NOMO-1 treated with dmso at 0.1 percent for 144 hours (cell line): ENCODE data around the gene NR1D1.

Experiments used
- DNase-seq: peaks from one replicate; lab custom pipeline; 2025; ENCODE audit not compliant: unreplicated experiment; lab: John Stamatoyannopoulos, UW

Gene NR1D1

DNA sequence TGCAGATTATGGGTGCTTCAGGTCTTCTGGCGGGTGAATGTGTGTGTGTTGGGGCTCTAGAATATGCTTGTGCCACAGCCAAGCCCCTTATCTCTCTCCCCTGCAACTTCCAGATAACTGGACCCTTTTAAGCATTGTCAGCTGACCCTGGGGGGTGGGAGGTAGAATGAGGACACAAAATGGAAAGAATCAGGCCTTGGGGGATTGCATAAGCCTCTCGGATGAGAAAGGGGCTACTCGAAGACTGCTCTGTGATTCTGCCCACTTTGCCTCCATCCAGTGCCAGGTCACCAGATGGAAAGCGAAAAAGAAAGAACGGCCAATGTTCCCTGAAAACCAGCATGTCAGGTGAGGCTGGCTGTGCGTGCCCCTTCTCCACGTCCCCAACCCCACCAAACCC is 23.8 kb downstream of the NR1D1 start:
- no peak for DNase-seq

DNA sequence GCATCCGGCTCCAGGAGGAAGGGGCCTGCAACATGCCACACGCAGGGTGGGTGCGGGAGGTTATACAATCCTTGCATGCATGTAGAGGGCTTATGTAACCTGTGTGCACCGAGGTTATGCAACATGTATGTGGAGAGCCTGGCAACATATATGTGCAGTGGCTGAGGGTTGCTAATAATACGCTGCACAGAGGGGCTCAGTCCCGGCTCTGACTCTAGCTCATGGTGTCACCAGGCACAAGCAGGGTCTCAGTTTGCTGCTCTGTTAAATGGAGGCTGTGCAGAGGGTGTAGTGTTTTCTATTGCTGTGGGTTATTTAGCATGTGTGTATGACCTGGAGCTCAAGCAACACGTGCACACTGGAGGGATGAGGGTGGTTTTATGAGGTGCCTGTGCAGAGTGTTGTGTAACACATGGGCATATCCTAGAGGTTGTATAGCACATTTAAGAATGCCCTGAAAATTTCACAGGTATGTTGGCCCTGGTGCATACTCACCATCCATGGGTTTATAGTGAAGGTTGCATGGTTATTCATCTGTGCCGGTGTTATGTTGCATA is 24.4 kb downstream of the NR1D1 start:
- no peak for DNase-seq

DNA sequence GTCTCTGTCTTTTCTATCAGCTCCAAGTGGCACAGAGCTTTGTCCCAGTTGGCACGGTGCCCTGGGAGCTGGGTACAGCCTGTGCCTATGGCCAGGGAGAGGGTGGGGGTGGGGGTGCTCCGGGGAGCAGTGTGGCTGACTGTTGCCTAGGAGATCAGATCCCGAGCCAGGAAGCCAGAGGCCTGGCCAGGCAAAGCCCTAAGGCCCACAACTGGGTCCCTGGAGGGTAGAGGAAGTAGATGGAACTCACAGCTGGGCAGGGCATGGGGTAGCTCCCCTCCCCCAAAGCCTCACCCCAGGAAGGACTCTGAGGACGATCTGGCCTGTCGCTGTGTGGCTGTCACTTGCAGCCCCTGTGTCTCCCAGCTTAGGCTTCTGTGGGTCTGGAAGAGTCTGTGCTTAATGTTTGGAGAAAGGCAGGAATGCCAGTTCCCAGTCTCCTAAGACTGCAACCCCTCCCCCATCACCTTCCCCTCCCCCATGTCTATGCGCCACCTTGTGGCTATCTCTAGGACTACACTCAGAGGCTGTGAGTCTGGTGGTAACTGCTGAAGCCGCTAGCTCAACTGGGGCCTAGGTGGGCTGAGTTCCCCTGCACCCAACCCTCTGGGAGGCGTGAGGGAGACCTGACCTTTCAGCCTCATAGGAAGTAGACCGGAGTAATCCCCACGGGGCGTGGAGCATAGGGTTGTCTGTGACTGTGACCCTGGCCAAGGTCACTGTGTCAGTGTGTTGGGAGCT is 25.0 kb downstream of the NR1D1 start:
- peak; percentile 33 for DNase-seq

DNA sequence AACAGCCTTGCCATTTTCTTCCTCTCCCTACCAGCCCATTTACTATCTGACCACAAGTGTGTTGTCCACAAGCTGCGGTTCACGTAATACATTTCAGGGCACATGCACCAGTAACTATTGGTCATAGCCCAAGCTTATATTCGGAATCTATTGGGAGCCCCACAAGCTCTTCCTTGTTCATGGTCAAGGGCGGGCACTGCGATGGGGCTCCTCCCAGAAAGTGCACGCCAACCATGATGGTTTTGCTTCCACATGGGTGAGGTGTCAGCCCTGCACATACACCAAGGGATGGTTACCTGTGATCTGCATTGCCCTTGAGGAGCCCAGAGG is 25.6 kb downstream of the NR1D1 start:
- no peak for DNase-seq

DNA sequence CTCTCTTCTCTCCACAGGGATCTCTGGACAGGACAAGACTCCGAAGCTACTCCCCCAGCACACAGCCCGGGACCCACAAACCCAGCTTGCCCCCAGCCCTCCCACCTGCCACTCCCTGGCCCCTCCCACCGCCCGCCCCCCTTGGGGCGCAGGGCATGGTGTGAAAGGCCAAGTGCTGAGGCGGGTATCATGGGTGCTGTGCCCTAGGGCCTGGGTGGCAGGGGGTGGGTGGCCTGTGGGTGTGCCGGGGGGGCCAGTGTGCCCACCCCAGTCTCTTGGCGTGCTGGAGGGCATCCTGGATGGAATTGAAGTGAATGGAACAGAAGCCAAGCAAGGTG is 26.2 kb downstream of the NR1D1 start:
- DNase-seq = no peak

DNA sequence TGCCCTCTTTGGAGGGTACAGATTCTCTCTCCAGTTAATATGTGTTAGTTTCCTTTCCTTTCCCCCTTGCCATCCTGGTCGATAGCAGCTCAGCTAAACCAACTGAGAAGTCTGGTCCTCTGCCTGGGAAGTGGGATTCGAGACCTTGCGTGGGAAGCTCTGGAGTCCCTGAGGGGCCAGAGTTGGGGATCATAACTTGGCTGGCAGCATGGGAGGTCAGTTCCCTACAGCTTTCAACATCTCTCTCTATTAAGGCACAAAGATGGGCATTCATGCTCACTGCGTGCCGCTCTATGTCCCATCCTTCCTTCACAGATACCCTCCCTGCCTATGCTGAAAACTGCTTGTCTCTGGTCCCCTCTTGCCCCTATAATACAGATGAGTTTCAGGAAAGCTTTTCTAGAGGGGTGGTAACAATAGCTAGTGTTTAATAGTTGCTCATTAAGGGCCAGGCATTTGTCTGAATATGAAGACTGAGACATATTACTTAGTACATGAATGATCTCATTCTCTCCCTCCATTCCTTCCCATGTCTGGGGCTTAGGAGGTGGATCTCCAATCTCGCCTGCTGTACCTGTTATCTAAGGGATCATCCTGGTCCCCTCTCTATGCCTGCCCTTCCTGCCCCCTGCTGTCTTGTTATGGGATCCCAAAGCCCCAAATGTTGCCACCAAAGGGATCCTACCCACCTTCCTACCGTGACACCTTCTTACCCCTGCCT is 26.8 kb downstream of the NR1D1 start:
- no peak for DNase-seq

DNA sequence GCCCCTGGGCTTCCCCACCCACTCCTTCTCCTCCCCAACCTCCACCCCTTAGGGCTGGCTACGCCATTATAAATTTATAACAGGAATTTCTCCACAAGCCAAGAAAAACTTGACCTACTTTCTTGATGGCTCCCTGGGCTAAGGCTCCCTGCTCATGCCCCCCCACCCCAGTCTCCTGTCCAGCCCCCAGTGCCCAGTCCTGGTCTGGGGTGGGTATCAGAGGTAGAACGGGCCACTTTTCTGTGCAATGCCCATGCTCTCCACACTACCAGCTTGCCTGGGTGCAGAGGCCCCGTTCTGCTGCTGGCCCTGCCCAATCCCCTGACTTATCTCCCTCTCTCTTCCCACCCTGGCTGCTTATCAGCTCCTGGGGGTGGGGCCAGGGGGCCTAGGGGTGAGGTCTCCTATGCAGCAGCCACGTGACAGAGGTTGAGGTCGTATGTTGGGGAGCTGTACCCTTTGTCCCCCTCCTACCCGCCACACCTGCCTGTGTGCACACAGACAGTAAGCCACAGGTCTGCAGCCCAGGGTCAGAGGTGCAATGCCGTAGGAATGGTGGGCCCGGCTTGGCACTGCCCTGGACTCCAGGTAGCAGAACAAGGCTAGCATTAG is 27.5 kb downstream of the NR1D1 start:
- DNase-seq = no peak

DNA sequence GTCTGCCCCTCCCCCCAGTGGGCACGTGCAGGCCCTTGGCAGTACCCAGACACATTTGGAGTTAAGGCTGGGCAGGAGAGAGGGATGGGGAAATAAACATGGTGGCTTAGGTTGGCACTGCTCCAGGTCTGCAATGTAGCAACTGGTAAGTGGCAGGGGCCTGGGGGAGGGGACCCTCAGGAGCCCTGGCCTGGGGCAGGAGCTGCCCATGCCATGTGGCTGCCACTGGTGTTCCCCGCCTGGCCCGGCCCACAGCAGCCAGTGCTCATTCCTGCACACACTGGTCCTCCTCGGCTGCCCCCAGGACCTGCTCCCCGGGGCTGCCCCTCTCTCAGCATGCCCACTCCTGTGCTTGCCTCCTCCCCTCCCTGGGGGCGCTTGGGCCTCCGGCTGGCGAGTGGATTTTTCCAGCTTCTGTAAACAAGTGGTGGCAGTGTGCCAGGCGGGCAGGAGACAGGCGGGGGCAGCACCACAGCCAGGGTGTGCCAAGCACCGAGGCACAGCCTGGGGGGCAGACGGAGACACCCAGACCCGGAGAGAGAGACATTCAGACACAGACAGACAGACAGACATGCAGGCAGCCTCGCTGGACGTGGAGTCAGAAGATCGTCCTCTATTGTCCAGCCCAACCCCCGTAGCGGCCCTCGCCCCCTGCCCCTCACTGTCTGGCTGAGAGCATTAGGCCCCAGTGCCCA is 28.2 kb downstream of the NR1D1 start:
- no peak for DNase-seq

DNA sequence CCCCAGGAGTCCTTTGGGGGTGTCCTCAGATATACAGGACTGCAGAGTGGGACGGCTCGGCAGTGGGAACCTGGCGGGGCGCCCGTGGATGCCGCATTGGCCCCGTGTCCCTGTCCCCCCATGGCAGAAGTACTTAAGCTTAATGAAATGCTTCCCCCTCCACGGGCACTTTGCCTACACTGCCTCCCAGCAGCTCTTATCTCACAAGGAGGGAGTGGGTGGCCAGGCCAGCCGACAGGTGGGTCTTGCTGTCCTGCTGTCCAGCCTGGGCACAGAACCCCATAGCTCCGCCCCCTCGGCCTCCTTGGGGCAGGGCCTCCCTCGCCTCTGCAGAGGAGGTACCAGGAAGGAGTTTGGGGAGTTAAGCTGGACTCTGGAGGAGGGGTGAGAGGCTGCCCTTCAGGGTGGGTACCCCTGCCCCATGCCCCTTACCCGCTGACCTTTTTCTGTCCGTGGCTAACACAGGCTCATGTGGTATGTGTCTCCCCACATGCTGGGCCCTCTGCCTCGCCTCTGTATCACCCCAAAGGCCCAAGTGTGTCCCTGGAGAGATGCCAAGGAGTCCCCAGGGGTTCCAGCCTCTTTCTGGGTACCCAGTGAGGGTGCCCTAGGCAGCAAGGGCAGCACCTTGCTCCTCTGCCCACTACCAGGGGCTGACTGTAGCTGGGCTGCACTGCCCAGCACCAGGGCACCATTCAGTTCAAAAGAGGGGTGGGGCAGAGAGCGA is 28.9 kb downstream of the NR1D1 start:
- no peak for DNase-seq

DNA sequence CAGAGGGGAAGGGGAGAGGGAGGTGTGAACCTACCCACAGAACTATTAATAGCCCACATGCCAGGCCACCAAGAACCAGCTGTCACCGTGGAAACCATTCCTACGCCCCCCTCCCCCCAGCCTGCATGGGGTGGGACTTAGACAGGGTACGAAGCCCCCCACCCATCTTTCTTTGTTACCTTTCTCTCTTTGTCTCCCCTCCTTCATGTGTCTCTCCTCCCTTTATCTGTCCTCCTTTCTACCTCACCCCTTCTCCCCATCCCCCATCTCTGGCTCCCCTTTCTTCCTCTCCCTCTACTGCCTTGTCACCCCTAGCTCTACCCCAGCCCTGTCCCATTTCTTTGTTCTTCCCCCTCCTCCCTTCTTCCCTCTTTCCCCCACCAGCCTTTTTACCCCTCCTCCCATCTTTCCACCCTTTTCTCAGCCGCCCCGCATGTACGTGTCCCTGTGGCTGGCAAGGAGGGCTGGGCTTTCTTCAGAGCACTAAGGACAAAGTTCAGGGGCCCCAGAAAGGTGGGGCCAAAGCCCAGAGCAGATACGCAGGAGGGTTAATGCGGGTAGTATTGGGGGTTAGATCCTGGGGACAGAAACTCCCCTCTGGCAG is 29.6 kb downstream of the NR1D1 start:
- DNase-seq = no peak

DNA sequence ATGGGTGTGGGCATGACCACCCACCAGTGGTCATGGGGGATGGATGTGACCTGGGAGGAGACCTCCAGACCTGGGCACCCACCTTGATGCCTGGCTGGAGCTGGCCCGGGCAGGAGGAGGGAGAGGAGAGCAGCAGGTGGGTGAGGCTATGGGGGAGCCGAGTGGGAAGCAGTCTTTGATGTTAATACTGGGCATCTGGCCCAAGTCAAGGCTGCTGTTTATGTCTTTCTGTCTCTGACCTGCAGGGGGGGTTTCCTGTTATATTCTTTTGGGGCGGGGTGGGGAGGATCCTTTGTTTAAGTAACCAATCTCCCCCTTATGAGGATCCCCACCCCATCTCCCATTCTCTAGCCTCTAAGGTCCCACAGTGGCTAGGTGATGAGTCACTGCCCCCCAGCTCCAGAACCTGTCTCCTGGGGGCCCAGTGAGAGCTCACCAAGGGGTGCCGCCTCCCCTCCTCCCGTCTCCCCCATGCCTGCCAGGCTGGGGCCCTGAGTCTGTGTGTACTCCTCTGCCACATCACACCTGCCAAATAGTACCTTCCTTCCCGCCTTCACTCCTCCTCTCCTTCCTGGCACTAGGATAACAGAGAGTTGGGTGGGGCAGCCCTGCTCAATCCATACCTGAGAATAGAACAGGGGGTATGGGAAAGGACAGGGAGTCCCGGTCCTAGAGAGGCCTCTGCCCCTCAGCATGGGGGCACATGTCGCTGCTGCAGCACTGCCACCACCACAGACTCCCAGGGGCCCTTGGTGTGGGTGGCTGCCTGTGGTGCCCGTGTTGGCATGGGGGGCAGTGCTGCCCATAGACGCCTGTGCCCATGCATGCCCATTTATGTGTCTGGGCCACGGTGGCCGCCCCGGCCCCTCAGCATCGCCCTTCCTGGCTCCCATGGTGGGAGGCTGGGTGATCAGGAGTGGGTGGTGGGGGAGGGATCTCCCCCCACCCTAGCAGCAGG is 30.4 kb downstream of the NR1D1 start:
- no peak for DNase-seq

DNA sequence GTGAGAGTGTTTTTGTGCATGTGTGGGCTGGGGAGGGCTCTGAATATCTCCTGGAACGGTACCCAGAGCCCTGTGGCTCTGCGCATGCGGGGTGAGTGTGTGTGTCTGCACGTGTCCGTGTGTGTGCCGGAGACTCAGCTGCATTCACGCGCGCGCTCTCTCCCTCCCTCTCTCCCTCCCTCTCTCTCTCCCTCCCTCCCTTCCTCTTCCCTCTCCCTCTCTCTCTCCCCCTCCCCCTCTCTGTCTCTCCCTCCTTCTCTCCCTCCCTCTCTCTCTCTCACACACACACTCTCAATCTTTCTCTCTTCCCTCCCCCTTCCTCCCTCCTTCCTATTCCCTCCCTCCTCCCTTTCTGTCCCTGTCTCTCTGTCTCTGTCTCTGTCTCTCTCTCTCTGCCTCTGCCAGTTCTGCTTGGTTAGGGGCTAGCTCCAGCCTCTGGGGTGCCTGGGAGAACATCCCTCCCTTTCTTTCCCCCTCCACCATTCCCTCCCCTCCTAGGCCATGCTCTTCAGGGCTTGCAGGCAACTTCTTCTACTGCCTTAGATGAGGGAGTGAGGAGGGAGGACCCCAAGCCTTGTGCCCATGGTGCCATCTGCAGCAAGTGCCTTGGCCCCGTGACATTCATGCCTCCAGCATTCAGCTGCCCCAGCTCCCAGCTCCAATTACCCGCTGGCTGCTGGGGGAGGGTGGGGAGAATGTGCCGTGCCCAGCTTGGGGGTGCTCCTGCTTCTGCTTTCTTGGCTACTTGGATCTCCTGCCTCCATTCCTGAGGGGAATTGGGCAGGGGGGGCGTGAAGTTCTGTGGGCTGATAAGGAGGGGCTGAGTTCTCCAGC is 31.3 kb downstream of the NR1D1 start:
- DNase-seq = peak; percentile 11

DNA sequence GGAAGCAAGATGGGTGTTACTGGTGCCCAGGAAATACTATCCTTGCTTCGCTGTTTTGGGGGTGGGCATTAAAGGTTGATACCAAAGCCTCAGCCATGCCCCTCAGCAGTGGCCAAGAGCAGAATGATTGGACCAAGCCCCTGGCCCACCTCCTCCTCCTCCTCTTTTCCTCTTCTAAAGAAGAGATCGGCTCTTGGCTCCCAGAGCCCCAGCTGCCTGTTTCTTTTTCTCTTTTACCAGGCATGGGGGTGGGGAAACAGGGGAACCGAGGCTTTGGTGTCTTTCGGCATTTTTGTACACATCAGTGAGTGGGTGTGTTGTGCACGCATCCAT is 31.8 kb downstream of the NR1D1 start:
- no peak for DNase-seq

DNA sequence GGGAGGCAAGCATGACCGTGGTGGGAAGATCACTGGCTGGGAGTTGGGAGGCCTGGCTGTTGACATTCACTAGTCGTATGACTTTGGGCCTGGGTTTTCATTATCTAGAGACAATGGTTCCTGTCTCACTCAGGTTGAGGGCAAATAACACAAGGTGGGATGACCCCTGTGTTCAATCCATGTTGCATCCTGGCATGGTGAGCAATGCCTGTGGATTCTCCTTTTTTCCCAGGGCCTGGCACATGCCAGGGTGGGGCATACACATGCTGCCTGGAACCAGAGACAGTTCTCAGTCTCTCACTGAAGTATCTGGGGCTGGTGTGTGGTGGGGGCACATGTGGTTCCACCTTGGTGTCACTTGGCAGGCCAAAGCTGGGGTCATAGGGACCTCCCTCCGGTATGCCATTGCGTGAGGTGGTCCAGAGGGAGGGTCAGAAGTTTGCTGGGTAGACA is 32.2 kb downstream of the NR1D1 start:
- no peak for DNase-seq

DNA sequence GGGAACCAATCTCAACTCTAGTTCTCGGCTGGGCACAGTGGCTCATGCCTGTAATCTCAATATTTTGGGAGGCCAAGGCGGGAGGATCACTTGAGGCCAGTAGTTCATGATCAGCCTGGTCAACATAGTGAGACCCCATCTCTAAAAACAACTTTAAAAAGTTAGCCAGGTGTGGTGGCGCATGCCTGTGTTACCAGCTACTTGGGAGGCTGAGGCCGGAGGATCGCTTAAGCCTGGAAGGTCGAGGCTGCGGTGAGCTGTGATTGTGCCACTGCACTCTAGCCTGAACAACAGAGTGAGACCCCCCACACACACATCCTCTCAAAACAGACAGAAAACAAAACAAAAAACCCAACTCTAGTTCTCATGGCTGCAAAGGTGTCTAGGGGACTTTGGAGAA is 32.7 kb downstream of the NR1D1 start:
- DNase-seq = no peak

DNA sequence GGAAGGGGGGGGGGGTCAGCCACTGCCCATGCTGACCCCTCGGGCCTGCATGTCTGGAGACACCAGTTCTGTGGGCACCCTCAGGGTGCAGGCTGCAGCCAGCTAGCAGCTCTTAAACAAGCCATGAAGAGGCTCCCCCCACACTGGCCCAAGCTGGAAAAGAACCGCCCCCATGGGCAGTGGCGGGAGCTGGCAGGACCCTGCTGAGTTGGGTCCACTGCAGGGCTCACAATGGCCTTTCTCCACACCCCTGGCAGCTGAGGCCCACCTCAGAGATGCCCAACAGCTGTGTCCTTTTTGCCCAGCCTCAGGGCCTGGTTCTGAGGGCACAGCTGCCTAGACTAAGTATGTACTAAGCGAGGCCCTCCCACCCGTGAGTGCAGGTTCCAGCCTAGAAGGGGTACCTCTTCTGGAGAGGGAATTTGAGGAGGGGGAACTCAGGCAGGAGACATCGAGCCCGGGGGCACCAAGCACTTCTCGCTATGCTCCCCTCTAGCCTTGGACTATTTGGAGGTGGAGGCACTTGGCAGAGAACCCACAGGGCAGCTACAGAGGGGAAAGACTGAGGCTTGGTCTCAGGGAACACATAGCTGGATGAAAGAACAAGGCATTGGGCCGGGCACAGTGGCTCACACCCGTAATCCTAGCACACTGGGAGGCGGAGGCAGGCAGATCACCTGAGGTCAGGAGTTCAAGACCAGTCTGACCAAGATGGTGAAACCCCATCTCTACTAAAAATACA is 34.4 kb downstream of the NR1D1 start:
- DNase-seq = no peak

DNA sequence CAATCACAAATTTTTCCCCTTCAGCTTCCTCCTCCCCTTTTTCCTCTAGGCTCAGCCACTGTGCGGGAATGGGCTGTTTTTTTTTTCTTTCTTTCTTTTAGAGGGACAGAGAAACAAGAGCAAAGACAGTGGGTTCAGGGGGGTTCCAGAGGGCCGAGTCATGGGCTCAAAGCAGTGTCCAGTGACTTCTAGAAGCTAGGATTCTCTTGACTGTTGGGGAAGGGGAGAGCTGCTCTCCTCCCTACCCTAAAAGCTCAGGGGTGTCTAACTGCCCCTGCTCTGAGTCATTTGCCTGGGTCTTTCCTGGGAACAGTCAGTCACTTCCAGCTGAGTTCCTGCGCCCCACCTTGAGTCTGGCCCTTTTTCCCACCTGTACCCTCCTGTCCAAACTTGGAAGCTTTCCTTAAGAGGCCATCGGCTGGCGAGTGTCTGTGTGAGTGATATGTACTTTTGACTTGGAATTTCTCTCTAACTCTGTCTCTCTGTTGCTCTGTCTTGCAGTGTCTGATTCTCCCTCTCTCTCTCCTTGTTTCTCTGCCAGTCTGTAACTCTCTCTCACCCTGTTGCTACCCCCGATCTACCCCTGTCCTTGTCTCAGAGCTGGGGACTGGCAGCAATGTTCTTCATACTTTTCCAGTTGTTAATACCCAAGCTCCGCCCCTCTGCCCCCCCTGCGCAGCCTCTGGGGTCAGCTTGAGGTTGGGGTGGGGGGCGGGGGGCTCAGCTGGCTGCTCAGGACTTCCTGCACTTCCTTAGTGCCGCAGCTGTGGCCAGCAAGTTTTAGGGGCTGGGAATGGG is 35.2 kb downstream of the NR1D1 start:
- DNase-seq = no peak
